ENCODE results near the gene CHST13. TPM values are rescaled to one million over a fixed set of nuclear protein-coding genes. Genes with fewer than 3 reads are reported as not detected.

Gene CHST13
- polyA plus RNA-seq, 1 donor from 2014 or later, result not detected

DNA sequence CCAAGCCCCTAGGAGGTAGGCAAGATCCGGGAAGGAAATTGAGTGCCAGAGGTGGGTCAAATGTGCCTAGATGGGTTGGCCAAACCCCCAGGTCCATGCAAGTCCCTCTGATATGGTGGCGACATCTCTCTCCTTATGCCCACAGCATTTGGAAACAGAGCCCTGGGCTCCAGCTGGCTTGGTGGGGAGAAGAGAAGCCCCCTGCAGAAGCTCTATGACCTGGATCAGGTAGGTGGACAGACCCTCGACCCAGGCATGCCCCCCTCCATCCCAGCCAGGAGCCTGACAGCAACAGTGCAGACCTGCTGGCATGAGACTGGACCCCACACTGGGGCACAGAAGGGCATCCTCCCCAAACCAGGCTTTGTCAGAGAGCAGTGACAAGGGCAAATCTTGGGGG is 12.2 kb downstream of the CHST13 start:
- H3K27ac Mint-ChIP-seq, result no peak overlapping the region
- peaks cover 12% of the 10 kb centered on the region for H3K27me3 Mint-ChIP-seq
- H3K9me3 Mint-ChIP-seq, result no peaks in the 10 kb centered on the region
- no peak overlapping the region for H3K4me3 Mint-ChIP-seq
- H3K4me1 Mint-ChIP-seq, result no peaks in the 10 kb centered on the region
- no peaks in the 10 kb centered on the region for H3K36me3 Mint-ChIP-seq

DNA sequence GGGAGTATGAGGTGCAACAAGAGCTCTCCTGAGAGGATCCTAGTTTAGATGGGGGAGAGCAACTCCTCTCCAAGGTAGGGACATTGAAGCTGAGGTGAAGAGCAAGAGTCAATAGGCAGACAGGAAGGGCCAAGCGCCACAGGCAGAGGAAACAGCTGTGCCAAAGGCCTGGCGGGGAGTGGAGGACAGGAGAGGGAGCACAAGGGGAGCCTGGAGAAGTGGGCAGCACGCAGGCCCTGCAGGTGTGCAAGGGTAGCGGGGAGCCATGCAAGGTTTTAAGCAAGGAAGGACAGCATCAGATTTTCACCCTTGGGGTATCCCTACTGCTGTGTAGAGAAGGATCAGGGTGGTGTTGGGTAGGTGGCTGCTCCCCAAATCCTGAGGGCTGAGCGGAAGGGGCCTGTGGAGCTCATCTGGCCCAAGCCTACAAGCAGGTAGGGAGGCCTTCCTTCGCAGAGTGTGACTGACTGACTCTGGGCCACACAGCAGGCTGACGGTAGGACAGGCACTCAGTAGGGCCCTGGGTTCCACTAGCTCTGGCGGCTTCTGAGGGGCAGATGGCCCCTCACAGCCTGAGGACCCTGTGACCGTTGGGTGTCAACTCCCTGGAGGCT is 13.3 kb downstream of the CHST13 start:
- no peak overlapping the region for H3K4me3 Mint-ChIP-seq
- H3K9me3 Mint-ChIP-seq, result no peaks in the 10 kb centered on the region
- no peak overlapping the region for H3K27ac Mint-ChIP-seq
- no peaks in the 10 kb centered on the region for H3K36me3 Mint-ChIP-seq
- no peaks in the 10 kb centered on the region for H3K4me1 Mint-ChIP-seq
- peaks cover 12% of the 10 kb centered on the region for H3K27me3 Mint-ChIP-seq

DNA sequence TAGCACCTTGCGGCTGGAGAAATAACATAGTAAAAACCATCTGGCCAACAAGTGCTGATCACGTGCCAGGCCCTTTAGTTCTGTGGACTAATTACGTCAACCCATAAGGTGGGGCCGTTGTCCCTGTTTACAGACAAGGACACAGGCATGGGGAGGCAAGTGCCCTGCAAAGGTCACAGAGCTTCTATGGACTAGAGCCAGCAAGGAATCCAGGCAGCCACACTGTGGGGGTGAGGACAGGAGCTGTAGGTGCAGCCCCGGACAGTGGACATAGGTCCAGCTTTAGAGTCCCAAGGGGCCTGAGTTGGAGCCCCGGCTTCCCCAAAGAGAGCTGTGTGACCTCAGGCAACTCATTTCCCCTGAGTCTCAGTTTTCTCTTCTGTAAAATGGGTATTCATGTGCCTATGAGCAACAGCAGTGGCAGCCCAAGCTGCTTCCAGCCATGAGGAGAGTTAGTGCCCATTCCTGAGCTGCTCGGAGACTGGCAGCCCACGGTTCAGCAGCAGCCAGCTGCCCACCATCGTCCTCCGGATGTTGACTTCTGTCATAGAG is 13.9 kb downstream of the CHST13 start:
- no peaks in the 10 kb centered on the region for H3K4me1 Mint-ChIP-seq
- peaks cover 12% of the 10 kb centered on the region for H3K27me3 Mint-ChIP-seq
- H3K36me3 Mint-ChIP-seq, result no peaks in the 10 kb centered on the region
- no peak overlapping the region for H3K27ac Mint-ChIP-seq
- H3K4me3 Mint-ChIP-seq, result no peak overlapping the region
- no peaks in the 10 kb centered on the region for H3K9me3 Mint-ChIP-seq

DNA sequence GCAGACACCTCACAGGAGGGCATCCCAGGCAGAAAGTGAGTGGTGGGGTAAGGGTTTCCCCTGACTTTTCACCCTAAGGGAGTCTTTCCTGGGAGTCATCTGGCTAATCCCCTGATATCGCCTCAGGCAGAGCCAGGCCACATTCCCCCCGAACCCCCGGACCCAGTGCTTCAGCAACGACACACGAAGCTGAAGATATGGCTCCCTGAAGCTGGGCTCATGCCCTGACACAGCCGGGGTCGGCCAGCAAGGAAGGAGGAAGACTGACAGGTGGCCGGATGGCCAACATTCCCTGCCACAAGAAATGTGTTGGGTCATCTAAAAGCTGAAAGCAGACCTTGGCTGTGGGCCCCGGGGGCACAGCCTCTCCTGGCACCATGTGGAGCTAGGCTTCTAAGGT is 14.4 kb downstream of the CHST13 start:
- no peak overlapping the region for H3K4me3 Mint-ChIP-seq
- no peaks in the 10 kb centered on the region for H3K36me3 Mint-ChIP-seq
- H3K27ac Mint-ChIP-seq, result no peak overlapping the region
- no peaks in the 10 kb centered on the region for H3K9me3 Mint-ChIP-seq
- no peaks in the 10 kb centered on the region for H3K4me1 Mint-ChIP-seq
- peaks cover 12% of the 10 kb centered on the region for H3K27me3 Mint-ChIP-seq

DNA sequence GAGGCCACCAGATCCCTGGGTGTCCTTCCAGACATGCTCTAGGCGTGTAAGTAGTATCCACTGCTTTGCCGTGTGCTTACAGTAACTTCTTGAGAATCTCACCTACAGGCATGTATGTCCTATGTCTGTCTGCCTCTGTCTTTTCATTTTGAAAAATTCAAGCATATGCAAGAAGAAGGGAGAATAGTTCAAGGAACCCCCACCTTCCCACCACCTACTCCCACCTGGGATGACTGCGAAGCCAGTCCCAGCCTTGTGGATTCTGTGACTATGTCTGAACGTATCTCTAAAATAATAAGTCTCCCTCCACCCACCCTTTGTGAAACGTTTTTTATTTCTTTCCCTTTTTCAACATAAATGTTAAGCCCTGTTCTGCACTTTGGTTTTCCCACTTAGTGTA is 15.0 kb downstream of the CHST13 start:
- Mint-ChIP-seq H3K9me3 (no peaks in the 10 kb centered on the region), H3K27ac (no peak overlapping the region), H3K4me1 (no peaks in the 10 kb centered on the region), H3K27me3 (peaks cover 12% of the 10 kb centered on the region), H3K36me3 (no peaks in the 10 kb centered on the region), H3K4me3 (no peak overlapping the region)

DNA sequence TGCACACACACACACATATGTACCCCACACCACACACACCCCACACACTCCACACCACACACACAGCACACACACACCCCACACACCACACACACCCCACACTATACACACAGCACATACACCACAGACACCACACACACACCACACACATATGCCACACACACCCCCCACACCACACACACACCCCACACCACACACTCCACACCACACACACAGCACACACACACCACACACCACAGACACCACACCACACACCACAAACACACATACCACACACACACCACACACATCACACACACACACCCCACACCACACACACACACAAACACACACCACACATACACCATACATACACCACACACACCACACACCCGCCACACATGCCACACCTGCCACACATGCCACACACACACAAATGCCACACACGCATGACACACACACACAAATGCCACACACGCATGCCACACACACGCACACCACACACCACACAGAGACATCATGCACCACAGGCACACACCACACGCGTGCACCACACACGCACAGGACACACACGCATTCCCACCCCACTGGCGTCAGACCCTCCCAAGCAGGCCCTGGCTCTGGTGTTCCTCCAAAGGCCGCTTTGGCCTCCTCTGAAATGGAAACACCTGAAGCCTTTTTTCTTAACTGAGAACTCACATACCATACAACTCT is 15.7 kb downstream of the CHST13 start:
- H3K4me3 Mint-ChIP-seq, result no peak overlapping the region
- peaks cover 12% of the 10 kb centered on the region for H3K27me3 Mint-ChIP-seq
- H3K9me3 Mint-ChIP-seq, result no peaks in the 10 kb centered on the region

DNA sequence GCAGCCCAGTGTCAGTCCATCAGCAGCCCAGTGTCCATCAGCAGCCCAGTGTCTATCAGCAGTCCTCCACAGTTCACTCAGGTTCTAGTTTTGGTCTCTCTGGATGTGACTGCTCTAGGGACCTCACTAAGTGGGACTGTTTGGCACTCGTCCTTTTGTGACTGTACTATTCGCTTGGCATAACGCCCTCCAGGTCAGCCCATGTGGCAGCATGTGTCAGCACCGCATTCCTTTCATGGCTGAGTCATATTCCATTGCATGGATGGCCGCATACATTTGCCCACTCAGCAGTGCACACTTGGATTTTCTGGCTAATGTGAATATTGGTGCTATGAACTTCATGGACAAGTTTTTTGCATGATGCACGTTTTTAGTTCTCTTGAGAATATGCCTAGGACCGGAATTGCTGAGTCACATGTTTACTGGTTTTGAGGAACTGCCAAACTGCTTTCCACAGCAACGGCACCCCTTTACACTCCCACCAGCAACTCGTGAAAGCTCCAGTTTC is 16.4 kb downstream of the CHST13 start:
- Mint-ChIP-seq H3K9me3 (no peaks in the 10 kb centered on the region), H3K4me1 (no peaks in the 10 kb centered on the region), H3K27ac (peak overlapping the region in 1 of 3 donors; percentile 71), H3K36me3 (no peaks in the 10 kb centered on the region), H3K4me3 (peak overlapping the region in 1 of 4 donors; percentile 9), H3K27me3 (peaks cover 12% of the 10 kb centered on the region)

More for the DNA sequence above, 15.7 kb downstream of the CHST13 start:
- no peaks in the 10 kb centered on the region for H3K4me1 Mint-ChIP-seq
- no peaks in the 10 kb centered on the region for H3K36me3 Mint-ChIP-seq
- peak overlapping the region in 1 of 3 donors; percentile 71 for H3K27ac Mint-ChIP-seq

DNA sequence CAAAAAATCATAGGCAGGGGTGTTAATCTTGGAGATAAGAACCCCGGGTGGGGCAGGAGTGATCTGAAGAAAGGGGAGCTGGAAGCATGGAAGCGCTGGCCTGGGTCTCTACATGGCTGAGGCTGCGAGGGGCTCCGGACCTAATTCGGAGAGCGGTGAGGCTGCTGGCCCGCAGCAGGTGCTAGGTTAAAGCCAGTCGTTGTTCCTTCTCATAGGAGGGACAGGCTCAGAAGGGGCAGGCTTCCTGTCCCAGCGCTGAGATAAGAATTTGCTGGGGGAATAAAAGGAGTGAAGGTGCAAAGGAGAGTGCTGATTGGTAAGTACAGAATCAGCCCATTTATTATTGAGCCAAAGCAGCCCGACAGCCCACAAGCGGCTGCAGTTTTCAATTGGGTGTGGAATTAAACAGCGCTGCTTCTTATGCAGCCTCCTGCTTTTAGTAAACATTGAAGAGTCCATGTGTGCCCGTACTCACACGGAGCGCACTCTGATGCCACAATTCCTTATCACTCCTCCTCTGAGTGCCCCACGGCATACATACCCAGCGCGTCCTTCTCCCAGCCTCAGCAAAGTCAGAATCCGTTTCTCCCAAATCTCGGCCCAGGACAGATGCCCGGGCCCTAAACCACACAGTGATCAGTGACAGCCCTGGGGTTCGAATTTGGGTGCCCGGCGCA is 17.1 kb downstream of the CHST13 start:
- Mint-ChIP-seq H3K4me3 (no peak overlapping the region), H3K27ac (no peak overlapping the region), H3K36me3 (no peaks in the 10 kb centered on the region), H3K9me3 (no peaks in the 10 kb centered on the region), H3K27me3 (peaks cover 12% of the 10 kb centered on the region), H3K4me1 (no peaks in the 10 kb centered on the region)

DNA sequence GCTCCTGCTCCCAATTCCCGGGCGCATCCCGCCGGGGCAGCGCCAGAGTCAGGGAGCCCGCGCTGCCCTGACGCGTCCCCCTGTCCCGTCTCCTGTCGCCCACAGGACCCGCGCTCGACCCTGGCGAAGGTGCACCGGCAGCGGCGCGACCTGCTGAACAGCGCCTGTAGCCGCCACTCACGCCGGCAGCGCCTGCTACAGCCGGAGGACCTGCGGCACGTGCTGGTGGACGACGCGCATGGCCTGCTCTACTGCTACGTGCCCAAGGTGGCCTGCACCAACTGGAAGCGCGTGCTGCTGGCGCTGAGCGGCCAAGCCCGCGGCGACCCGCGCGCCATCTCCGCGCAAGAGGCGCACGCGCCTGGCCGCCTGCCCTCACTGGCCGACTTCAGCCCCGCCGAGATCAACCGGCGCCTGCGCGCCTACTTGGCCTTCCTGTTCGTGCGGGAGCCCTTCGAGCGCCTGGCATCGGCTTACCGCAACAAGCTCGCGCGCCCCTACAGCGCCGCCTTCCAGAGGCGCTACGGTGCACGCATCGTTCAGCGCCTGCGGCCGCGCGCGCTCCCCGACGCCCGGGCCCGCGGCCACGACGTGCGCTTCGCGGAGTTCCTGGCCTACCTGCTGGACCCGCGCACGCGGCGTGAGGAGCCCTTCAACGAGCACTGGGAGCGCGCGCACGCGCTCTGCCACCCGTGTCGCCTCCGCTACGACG is 17.8 kb downstream of the CHST13 start:
- Mint-ChIP-seq H3K27me3 (peaks cover 11% of the 10 kb centered on the region), H3K9me3 (no peaks in the 10 kb centered on the region), H3K4me1 (no peaks in the 10 kb centered on the region), H3K4me3 (no peak overlapping the region), H3K27ac (no peak overlapping the region), H3K36me3 (no peaks in the 10 kb centered on the region)

DNA sequence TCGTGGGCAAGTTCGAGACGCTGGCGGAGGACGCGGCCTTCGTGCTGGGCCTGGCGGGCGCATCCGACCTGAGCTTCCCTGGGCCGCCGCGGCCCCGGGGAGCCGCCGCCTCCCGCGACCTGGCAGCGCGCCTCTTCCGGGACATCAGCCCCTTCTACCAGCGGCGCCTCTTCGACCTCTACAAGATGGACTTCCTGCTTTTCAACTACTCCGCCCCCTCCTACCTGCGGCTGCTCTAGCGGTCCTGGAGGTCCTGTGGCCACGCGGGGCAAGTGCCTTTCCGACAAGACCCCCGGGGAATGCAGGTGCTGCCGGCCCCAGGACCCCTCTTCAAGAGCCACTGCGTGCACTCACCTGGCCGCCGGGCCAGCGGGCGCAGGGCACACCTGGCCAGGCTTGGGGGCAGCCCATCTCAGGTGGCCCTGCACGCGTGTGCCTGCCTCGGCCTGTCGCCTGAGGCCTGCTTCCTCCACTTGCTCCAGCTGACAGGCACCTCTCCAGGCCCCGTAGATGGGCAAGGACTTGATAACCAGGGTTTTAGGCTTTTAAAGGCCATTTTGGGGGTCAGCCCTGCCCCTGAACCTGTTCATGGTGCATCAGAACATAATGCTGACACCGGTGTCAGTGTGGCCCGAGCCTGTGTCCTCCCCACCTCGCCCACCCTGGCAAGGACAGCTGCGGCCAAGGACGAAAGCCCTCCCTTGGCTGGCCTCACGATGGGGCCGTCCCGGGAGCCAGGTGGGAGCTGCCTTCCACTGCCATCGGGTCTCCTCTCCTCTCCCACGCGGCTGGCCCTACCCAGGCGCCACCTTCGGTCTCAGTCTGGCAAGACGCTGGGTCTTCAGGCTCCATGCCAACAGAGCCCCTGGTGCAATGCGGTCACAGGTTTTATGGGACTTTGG is 18.6 kb downstream of the CHST13 start:
- no peaks in the 10 kb centered on the region for H3K9me3 Mint-ChIP-seq

DNA sequence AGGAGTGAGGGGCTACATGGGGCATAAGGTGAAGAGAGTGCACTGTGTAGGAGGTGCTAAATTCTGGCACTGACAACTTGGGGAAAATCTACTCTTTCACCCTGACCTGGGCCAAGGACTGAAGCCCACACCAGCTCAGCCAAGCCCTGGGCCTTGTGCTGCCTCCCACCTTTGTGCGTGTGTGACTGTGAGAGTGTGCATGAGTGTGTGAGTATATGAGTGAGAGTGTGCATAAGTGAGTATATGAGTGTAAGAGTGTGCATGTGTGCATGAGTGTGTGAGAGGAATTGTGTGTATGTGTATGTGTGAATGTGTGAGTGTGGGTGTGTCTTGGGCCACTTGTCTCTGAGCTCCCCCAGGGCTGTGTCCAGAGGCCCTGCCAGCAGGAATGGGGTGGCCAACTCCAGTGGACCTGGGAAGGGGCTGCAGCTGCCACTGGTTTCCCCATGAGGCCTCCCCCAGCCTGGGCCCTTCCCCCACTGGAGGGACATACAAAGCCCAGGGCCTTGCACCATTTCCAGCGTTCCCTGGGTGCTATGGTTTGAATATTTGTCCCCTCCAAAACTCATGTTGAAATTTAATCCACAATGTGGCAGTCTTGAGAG is 19.6 kb downstream of the CHST13 start:
- no peaks in the 10 kb centered on the region for H3K4me1 Mint-ChIP-seq
- no peak overlapping the region for H3K4me3 Mint-ChIP-seq
- no peaks in the 10 kb centered on the region for H3K9me3 Mint-ChIP-seq
- H3K27ac Mint-ChIP-seq, result no peak overlapping the region
- peaks cover 13% of the 10 kb centered on the region for H3K27me3 Mint-ChIP-seq
- no peaks in the 10 kb centered on the region for H3K36me3 Mint-ChIP-seq

More for the DNA sequence above, 18.6 kb downstream of the CHST13 start:
- Mint-ChIP-seq H3K27ac (no peak overlapping the region), H3K4me3 (no peak overlapping the region), H3K4me1 (no peaks in the 10 kb centered on the region), H3K36me3 (no peaks in the 10 kb centered on the region), H3K27me3 (peaks cover 16% of the 10 kb centered on the region)

DNA sequence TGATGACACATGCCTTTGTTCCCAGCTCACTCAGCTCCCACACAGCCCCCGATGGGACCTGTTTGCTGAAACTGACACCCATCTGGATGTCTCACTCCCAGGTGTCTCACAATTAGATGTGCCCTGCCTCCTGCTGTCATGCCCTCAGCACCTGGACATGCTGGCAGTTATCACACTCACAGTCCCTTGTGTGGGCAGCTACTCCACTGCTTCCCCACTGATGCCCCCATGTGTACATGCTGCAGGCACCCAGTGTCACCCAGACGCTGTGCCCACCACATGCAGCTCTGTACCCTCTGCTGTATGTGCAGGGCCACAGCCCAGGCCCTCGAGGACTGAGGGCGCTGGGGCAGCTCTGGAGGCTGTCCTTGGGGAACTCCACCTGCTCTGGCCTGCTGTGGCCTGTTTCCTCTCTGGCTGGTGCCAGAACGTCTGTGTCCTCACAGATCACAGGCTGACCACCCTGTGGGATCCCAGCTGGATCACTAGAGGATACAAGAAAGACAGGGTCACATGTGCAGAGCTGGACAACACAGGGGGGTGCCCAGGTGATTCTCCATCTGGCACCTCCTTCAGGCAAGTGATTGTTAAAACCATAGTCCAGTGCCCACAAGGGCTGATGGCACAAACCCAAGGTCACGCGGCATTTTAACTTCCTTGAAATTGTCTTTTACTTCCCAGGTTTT is 20.8 kb downstream of the CHST13 start:
- H3K9me3 Mint-ChIP-seq, result no peaks in the 10 kb centered on the region
- H3K4me3 Mint-ChIP-seq, result no peak overlapping the region
- peaks cover 16% of the 10 kb centered on the region for H3K27me3 Mint-ChIP-seq
- H3K27ac Mint-ChIP-seq, result no peak overlapping the region
- H3K4me1 Mint-ChIP-seq, result no peaks in the 10 kb centered on the region
- H3K36me3 Mint-ChIP-seq, result no peaks in the 10 kb centered on the region

DNA sequence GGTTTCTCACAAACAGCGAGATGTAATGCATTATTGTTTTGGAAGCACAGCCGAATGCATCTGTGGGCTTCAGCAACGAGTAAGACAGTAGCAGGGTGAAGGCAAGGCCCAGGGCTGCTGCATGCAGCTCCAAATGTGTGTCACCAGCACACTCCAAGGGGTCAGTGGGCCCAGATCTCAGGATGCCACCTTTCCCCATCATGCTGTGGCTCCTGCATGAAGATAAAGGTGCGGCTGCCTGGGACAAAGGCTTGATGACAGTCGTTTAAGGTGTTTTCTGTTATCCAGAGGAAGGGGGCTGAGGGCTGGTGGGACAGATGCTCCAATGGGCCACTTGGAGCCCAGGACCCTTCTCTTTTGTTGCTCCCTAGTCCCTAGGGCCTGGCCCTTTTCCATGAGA is 21.6 kb downstream of the CHST13 start:
- no peaks in the 10 kb centered on the region for H3K36me3 Mint-ChIP-seq
- no peaks in the 10 kb centered on the region for H3K9me3 Mint-ChIP-seq

More for the DNA sequence above, 21.6 kb downstream of the CHST13 start:
- Mint-ChIP-seq H3K4me1 (no peaks in the 10 kb centered on the region), H3K27me3 (peaks cover 11% of the 10 kb centered on the region), H3K27ac (no peak overlapping the region), H3K4me3 (no peak overlapping the region)
